ENCODE results near the gene CDKAL1.
"Not testable (repeated sequence)": the region's sequence is repeated elsewhere in the genome, so short reads cannot be mapped to it uniquely, and the experiment has no call there.

The CDKAL1 gene

GRCh38 chr6:20549398-20549797 is 15.1 kb downstream of the CDKAL1 start:
- DNase-seq (ENCODE audit: low read depth in 1 of 2, low spot score in 1 of 2) = not testable (repeated sequence)

- DNase-seq (ENCODE audit: low read depth in 1 of 2, low spot score in 1 of 2) = no peak
Observed at GRCh38 chr6:20554326-20554725, 20.1 kb downstream of the CDKAL1 start.

DNA sequence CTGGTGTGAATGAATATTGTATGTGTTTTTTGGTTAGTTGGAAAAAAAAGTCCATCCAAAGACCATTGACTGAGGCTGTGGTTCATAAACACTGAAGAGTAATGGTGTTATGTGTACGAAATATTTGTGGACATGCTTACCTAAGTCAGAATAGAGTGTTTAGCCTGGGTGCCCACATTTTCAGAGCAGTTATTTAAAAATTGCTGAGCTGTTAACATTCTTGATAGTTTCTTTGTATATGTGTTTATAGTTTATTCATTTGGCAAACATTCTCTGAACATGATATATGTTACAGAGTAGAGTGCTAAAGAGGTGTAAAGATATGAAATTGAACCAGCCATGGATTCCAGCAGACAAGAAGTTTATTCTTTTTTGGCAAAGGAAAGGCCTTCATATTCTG is 20.6 kb downstream of the CDKAL1 start:
- DNase-seq (ENCODE audit: low read depth in 1 of 2, low spot score in 1 of 2) = no peak

GRCh38 chr6:20559924-20560551 is 25.8 kb downstream of the CDKAL1 start:
- no peak for DNase-seq (ENCODE audit: low read depth in 1 of 2, low spot score in 1 of 2)

GRCh38 chr6:20563377-20563776 is 29.1 kb downstream of the CDKAL1 start:
- no peak for DNase-seq (ENCODE audit: low read depth in 1 of 2, low spot score in 1 of 2)

- DNase-seq (ENCODE audit: low read depth in 1 of 2, low spot score in 1 of 2) = no peak
Observed at GRCh38 chr6:20564269-20564668, 30.0 kb downstream of the CDKAL1 start.

- no peak for DNase-seq (ENCODE audit: low read depth in 1 of 2, low spot score in 1 of 2)
Observed at GRCh38 chr6:20564777-20565176, 30.5 kb downstream of the CDKAL1 start.

- no peak for DNase-seq (ENCODE audit: low read depth in 1 of 2, low spot score in 1 of 2)
Observed at GRCh38 chr6:20565342-20565741, 31.1 kb downstream of the CDKAL1 start.

GRCh38 chr6:20566109-20566508 is 31.9 kb downstream of the CDKAL1 start:
- DNase-seq (ENCODE audit: low read depth in 1 of 2, low spot score in 1 of 2) = no peak

DNA sequence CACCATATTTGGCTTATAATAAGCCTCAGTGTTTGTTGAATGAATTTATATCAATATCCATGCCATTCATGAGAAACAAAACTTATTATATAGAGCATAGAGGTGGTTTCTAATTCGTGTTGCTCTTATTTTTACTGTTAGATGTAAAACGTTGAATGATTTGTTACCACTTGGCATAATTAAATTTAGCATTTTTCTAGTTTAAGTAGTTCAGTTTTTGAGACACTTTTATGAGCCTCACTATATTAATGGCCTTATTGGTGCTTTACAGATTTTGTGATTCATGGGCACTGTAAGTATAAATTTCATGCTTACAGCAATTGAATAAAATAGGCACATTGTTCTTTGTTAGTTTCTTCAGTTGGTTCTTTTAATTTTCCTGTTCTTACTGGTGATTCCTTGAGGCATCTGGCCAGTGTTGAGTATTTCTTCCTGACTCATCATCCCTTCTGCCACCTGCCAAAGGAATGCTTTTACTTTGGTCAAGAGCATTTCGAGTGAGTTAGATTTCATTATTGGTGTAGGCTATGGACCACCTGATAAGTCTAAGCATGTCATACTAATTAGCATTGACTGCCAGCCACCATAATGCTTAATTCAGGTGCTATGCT is 34.8 kb downstream of the CDKAL1 start:
- no peak for DNase-seq (ENCODE audit: low read depth in 1 of 2, low spot score in 1 of 2)

- no peak for DNase-seq (ENCODE audit: low read depth in 1 of 2, low spot score in 1 of 2)
Observed at GRCh38 chr6:20571261-20571660, 37.0 kb downstream of the CDKAL1 start.

DNA sequence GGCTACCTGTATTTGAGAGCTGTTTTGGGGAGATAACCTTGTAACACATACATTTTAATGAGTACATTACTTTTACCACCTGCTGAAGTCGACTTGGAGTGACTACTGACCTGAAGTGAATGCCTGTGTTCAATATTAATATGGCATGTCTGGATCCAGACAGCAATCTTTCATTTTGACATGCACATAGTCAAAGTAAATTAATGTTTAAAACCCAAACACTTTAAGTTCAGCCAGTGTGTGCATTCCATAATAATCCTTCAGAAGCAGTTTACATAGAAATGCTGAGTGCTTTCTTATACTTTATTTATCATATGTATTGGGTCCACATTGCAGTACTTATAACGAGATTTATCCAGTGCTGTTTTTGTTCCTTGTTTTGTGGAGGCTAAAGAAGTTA is 38.0 kb downstream of the CDKAL1 start:
- no peak for DNase-seq (ENCODE audit: low read depth in 1 of 2, low spot score in 1 of 2)

GRCh38 chr6:20572940-20573339 is 38.7 kb downstream of the CDKAL1 start:
- DNase-seq (ENCODE audit: low read depth in 1 of 2, low spot score in 1 of 2) = no peak

GRCh38 chr6:20574355-20574754 is 40.1 kb downstream of the CDKAL1 start:
- DNase-seq (ENCODE audit: low read depth in 1 of 2, low spot score in 1 of 2) = no peak

DNA sequence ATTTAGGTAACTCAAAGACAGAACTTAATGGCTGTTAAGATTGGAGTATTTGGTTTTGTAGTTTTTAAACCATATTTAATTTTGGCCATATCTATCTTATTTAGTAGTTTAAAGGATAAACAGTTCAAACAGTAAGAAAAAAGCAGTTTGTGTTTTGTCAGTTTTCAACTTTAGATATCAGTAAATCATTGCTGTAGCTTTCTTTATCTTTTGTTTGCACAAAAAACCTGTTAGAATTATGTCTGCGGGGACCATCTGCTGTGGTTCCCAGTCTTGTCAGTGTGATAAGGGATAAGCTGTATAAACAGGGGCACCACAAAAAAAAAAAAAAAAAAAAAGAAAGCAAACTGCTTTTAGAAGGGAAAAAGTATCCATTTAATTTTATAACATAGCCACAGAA is 40.9 kb downstream of the CDKAL1 start:
- DNase-seq (ENCODE audit: low read depth in 1 of 2, low spot score in 1 of 2) = no peak

DNA sequence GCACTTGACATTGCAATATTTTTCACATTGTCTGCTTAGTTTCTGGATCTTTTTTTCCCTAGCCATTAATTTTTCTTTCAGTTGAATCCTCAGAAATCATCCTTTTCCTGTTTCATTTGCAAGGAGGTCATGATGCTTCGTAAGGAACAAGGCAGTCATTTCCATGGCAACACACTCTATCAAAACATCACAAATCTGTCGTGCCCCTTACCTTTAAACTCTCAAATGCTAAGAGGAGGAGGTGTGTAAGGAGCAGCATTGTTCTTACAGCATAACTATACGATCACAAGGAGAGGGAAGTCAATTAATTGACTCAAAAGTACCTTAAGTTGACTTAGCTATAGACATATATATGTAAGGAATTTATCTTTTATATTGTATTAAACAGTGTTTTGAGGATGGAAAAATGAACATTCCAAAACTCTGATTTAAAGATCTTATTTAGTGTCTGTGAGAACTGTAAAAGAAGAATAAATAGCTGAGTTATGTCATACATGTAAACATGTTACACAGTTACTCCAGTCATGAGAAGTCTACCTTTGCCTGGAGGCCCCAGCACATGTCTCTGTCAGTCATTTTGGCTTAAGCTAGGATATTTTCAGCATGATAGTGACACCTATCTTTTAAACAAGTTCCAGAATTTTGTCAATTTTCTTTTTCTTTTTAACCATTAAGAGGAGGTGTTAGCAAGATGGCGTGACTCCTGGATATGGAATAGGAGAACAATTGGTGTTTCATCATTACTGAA is 41.6 kb downstream of the CDKAL1 start:
- no peak for DNase-seq (ENCODE audit: low read depth in 1 of 2, low spot score in 1 of 2)

GRCh38 chr6:20577173-20577688 is 43.0 kb downstream of the CDKAL1 start:
- no peak for DNase-seq (ENCODE audit: low read depth in 1 of 2, low spot score in 1 of 2)

DNA sequence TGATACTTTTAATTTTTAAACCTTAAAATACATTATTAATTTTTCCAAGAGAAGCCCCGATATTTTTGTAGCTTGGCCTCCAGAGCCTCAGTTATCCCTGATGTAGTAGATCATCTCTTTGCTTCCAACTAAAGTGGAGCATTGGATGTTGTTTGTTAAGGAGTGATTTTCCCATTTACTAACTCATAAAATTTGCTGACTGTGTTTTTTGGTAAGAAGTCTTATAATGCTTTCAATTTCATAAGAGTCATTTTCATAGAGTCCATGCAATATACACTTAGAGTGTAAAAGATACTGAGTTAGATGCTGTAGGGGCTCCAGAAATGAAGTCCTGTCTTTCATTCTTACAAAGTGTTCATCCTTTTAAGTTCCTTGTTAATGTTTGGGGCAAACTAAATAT is 46.8 kb downstream of the CDKAL1 start:
- no peak for DNase-seq (ENCODE audit: low read depth in 1 of 2, low spot score in 1 of 2)

- DNase-seq (ENCODE audit: low read depth in 1 of 2, low spot score in 1 of 2) = no peak
Observed at GRCh38 chr6:20582586-20583443, 48.6 kb downstream of the CDKAL1 start.

GRCh38 chr6:20583444-20583800 is 49.2 kb downstream of the CDKAL1 start:
- DNase-seq (ENCODE audit: low read depth in 1 of 2, low spot score in 1 of 2) = no peak

- DNase-seq (ENCODE audit: low read depth in 1 of 2, low spot score in 1 of 2) = no peak
Observed at GRCh38 chr6:20584100-20584731, 50.0 kb downstream of the CDKAL1 start.
